Thoracic aorta (tissue), 2 donors: ENCODE results near the gene TENT4A. TPM values are rescaled to one million over a fixed set of nuclear protein-coding genes. Genes with fewer than 3 reads are reported as not detected.
A peak's percentile ranks its signal among the peaks of the same experiment; 100 is the strongest.

ENCODE experiments used
- ATAC-seq: fragments of 150-250 bp; one replicate; pipeline ENCODE4 v1.8.0; 2017; ENCODE audit warnings: low read depth; ENCODE audit not compliant: insufficient number of reproducible peaks, low FRiP score
- DNase-seq: peaks from one replicate; pipeline ENCODE4 v3.0.0-alpha.2; 2020; ENCODE audit warnings: low spot score
- H3K27ac ChIP-seq, 2 donors: fragments of 200-600 bp; sonication (generic); 1 replicate in 1 of 2; 2 replicates in 1 of 2; pipeline ENCODE4 v1.5.1; 2016; ENCODE audit warnings: mild to moderate bottlenecking in 2 of 2, moderate library complexity in 2 of 2
- H3K27me3 ChIP-seq: fragments of 200-600 bp; sonication (generic); replicated peaks from 2 replicates; pipeline ENCODE4 v1.6.0; 2016; ENCODE audit warnings: mild to moderate bottlenecking; ENCODE audit not compliant: insufficient read depth
- H3K36me3 ChIP-seq: fragments of 200-600 bp; sonication (generic); one replicate; pipeline ENCODE4 v1.5.1; 2016
- H3K4me1 ChIP-seq, 2 donors: fragments of 200-600 bp; sonication (generic); 1 replicate in 1 of 2; 2 replicates in 1 of 2; pipeline versions ENCODE4 v1.5.1 to v1.6.0; 2016; ENCODE audit warnings: low read depth in 2 of 2, mild to moderate bottlenecking in 1 of 2; ENCODE audit not compliant: control insufficient read depth in 1 of 2
- H3K4me3 ChIP-seq: fragments of 200-600 bp; sonication (generic); 2 replicates; pipeline ENCODE4 v1.5.1; 2016; ENCODE audit warnings: mild to moderate bottlenecking
- H3K9me3 ChIP-seq: fragments of 200-600 bp; sonication (generic); 2 replicates; pipeline ENCODE4 v1.5.1; 2016
- CTCF ChIP-seq: fragments of 200-600 bp; sonication (generic); IDR thresholded peaks from one replicate; pipeline ENCODE4 v1.5.1; 2019; ENCODE audit warnings: antibody characterized with exemption
- total RNA-seq, 2 donors: library from RNA; depleted of rRNA; stranded (reverse); fragments of >200 nt; gene quantifications; one replicate each; pipeline versions ENCODE4 v1.1.0 to v1.2.3, GENCODE V29; 2016

Gene TENT4A
- total RNA-seq, 2 donors from 2014 or later, result 34.5 to 47.6 TPM

GRCh38 chr5:6753851-6754250 lies 40.6 kb downstream of the TENT4A start:
- H3K27me3 ChIP-seq, result no peaks in the 10 kb centered on the region
- no peak overlapping the region for H3K4me3 ChIP-seq
- TF ChIP-seq CTCF, result no peak
- no peak for DNase-seq
- no peaks in the 10 kb centered on the region for H3K9me3 ChIP-seq
- H3K4me1 ChIP-seq, result peaks cover 5 to 31% of the 10 kb centered on the region in 2 donors
- H3K27ac ChIP-seq, result peak overlapping the region; percentile 25 to 49
- H3K36me3 ChIP-seq, result peaks cover 36% of the 10 kb centered on the region
- ATAC-seq, result peak; percentile 26

GRCh38 chr5:6754766-6755165 lies 41.5 kb downstream of the TENT4A start:
- Histone ChIP-seq H3K27ac (no peak overlapping the region), H3K4me1 (peaks cover 5 to 31% of the 10 kb centered on the region in 2 donors), H3K36me3 (peaks cover 36% of the 10 kb centered on the region), H3K9me3 (no peaks in the 10 kb centered on the region), H3K4me3 (no peak overlapping the region), H3K27me3 (no peaks in the 10 kb centered on the region)
- ATAC-seq (no peak), DNase-seq (no peak)
- no peak for TF ChIP-seq CTCF

GRCh38 chr5:6755519-6755918 lies 42.3 kb downstream of the TENT4A start:
- H3K4me1 ChIP-seq, result peaks cover 5 to 31% of the 10 kb centered on the region in 2 donors
- no peak for TF ChIP-seq CTCF
- H3K4me3 ChIP-seq, result no peak overlapping the region
- DNase-seq (no peak), ATAC-seq (no peak)
- H3K36me3 ChIP-seq, result peaks cover 36% of the 10 kb centered on the region
- peak overlapping the region; percentile 8 to 9 for H3K27ac ChIP-seq
- H3K27me3 ChIP-seq, result no peaks in the 10 kb centered on the region
- no peaks in the 10 kb centered on the region for H3K9me3 ChIP-seq

GRCh38 chr5:6755941-6756340 lies 42.7 kb downstream of the TENT4A start:
- ATAC-seq (no peak), DNase-seq (no peak)
- H3K4me1 ChIP-seq, result peaks cover 5 to 31% of the 10 kb centered on the region in 2 donors
- no peak for TF ChIP-seq CTCF
- peaks cover 33% of the 10 kb centered on the region for H3K36me3 ChIP-seq
- no peaks in the 10 kb centered on the region for H3K27me3 ChIP-seq
- no peak overlapping the region for H3K4me3 ChIP-seq
- no peaks in the 10 kb centered on the region for H3K9me3 ChIP-seq
- peak overlapping the region; percentile 8 to 9 for H3K27ac ChIP-seq

GRCh38 chr5:6757414-6757969 lies 44.3 kb downstream of the TENT4A start:
- ATAC-seq, result no peak
- TF ChIP-seq CTCF, result no peak
- no peaks in the 10 kb centered on the region for H3K9me3 ChIP-seq
- no peak overlapping the region for H3K4me3 ChIP-seq
- no peak overlapping the region for H3K27ac ChIP-seq
- H3K27me3 ChIP-seq, result no peaks in the 10 kb centered on the region
- H3K36me3 ChIP-seq, result peaks cover 21% of the 10 kb centered on the region
- H3K4me1 ChIP-seq, result peaks cover 5 to 31% of the 10 kb centered on the region in 2 donors
- no peak for DNase-seq
